Right renal cortex interstitium (tissue), 3 donors: ENCODE measurements around the gene DEPDC5. TPM values are rescaled to one million over a fixed set of nuclear protein-coding genes. Genes with fewer than 3 reads are reported as not detected.

Experiments
- DNase-seq, 3 donors: peaks; one replicate each; pipeline ENCODE4 v3.0.0-alpha.2; 2013; ENCODE audit warnings: low read depth in 3 of 3, low spot score in 2 of 3
- polyA plus RNA-seq, 3 donors: library from polyadenylated mRNA; unstranded; fragments of 120-200 nt; gene quantifications; one replicate each; pipeline ENCODE4 v1.2.1, GENCODE V29; 2013; ENCODE audit not compliant: insufficient read length in 3 of 3

DEPDC5 gene
- polyA plus RNA-seq, 3 donors = 14.0 to 16.5 (median 14.8) TPM

DNA sequence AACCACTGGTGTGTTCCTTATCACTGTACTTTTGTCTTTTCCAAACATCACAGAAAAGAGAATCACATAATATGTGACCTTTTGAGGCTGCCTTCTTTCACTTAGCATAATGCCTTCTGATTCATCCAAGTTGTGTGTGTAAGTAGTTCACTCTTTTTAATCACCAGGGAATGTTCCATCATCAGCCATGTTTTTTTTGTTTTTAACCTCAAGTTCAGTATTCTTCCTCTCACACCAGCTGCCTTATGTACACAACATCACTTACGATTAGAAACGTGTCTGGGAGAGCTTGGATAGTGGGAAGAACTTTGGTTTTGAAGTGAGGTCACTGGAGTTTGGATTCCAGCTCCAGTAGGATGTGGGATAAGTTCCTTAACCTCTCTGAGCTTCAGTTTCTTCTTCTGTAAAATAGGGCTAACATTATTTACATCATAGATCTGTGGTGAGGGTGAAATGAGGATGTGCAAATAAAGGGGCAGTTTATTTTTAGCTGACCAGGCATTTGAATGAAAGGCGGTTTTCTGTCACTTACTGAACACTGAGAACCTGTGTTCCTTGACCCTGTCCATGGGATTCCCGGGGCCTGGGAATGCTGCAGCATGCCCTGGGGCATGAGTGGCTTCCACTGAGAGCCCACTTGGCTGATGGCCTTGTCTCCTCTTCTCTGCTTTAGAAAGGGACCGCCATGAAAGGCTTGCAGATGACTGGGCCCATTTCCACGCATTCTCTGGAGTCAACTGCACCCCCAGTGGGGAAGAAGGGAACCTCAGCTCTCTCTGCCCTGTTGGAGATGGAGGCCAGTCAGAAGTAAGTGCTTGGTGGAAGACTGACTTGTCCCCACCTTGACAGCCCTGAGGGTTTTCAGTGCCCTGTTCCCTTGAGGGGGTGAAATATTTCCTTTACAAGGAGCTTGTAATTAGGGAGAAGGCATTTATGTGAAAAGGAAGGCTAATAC is 92.6 kb downstream of the DEPDC5 start:
- no peak for DNase-seq

DNA sequence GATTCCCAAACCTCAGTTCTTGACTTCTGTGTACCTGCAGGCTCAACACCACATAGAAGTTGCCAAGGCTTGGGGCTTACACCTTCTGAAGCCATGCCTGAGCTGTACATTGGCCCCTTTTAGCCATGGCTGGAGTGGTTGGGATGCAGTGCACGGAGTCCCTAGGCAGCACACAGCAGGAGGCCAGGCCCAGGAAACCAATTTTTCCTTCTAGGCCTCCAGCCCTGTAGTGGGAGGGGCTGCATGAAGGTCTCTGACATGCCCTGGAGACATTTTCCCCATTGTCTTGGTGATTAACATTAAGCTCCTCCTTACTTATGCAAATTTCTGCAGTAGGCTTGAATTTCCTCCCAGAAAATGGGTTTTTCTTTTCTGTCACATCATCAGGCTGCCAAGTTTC is 94.6 kb downstream of the DEPDC5 start:
- no peak for DNase-seq

DNA sequence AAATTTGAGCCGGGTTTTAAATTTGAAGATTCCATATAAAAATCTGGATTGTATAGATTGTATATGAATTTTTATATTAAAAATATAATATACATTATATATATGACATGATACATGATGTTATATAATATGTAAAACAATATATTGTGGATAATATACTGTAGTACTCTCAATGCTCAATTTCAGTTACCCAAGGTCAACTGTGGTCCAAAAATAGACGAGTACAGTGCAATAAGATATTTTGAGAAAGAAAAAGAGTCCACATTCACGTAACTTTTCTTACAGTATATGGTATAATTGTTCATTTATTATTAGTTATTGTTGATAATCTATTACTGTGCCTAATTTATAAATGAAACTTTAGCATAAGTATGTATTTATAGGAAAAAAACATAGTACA is 96.3 kb downstream of the DEPDC5 start:
- no peak for DNase-seq

DNA sequence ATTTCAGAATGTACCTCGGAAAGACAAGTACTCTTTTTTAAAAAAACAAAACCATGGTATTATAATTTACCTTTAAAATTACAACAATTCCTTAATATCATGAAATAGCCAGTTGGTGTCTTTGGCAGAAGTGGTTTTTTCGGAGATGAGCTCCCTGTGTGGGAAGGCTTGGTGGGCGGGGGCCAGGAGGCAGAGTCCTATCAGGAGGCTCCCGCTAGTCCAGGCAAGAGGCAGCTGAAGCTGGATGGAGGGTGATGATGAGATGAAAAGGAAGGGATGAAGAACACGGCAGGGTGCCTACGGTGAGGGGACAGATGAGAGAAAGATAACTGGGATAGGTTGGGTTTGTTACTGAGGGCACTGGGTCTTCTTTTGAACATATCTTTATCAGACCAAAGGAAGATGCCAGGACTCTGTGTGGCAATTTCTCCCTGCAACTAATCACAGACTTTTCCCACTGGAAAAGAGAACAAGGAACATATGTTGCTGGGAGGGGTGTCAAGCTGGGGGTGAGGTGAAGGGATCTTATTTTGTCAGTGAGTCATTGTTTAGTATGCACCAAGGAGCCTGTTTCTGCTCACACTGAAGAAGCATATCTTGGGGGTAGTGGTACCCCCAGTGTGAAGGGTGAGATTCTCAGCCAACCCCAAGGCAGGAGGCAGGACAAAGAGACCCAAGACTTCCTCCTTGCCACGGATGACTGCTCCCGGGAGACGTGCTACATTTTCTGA is 99.0 kb downstream of the DEPDC5 start:
- no peak for DNase-seq

DNA sequence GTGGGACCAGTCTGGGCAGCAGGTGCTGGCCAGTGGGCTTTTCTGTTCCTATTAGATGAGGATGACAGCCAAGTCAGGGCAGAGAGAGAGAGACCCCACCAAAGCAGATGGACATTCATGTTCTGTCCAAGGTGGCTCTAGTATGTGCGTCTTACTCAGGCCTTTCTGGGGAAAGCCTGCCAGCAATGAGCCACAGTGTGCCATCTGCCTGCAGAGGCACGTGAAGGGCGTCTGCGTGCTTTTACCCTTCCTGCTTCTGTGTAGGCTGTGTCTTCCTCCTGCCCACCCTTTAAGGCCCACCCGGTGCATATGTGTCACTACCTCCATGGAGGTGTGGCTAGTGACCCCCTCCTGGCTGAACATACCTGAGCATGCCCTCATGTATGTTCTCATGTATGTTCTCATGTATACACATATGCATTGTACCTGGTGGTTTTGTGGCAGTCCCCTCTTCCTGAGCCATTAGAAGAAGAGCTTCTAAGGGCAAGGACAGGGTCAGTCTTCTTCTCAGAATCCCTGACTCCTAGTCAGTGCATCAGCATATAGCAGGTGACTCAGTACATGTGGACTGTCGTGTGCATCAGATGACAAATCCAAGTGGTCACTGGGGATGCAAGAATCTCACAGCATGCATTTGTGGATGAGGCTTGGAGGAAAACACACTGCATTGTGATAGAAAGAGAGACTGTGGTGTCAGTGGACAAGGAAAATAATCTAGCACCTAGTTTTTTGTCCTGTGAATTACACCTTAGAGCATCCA is 100.1 kb downstream of the DEPDC5 start:
- no peak for DNase-seq

DNA sequence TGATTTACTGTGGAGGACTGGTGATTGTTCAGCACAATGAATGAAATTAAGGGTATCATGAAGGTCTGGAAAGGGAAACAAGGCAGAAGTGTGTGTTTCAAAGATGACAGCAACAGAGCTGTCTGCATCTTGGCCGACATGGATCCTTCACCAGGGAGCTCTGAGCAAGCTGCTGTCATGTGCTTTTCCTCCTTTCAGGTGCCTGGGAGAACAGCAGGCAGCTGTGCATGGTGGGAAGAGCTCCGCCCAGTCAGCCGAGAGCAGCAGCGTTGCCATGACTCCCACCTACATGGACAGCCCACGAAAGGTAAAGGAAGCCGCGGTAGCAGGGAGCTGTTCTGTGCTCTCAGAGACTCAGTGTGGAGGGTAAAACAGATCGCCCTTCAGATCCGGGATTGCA is 103.4 kb downstream of the DEPDC5 start:
- peak; percentile 27 to 53 (median 34) for DNase-seq

DNA sequence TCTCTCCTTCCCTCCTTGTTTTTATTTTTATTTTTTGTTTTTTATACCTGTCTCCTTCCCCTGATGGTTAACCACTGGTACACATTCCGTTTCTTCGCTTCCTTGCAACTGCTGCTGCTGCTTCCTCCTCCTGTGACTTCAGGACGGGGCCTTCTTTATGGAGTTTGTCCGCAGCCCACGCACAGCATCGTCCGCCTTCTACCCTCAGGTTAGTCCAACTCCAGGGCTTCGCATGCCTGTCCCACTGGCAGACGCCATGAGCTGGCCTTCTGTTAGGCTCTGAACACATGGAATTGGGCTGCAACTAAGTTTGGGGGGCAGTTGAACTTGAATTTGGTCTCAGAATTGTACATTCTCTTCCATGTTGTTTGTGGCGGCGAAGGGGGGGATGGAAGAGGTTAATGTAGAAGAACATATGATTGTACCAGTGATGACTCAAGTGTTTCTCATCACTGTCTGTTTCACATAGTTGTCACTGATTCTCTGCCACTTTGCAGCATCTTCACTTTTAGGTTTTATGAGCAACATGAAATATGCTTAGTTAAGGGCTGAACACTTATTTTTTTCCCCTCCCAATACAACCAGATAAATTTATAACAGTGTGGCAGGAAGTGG is 107.5 kb downstream of the DEPDC5 start:
- DNase-seq = no peak

DNA sequence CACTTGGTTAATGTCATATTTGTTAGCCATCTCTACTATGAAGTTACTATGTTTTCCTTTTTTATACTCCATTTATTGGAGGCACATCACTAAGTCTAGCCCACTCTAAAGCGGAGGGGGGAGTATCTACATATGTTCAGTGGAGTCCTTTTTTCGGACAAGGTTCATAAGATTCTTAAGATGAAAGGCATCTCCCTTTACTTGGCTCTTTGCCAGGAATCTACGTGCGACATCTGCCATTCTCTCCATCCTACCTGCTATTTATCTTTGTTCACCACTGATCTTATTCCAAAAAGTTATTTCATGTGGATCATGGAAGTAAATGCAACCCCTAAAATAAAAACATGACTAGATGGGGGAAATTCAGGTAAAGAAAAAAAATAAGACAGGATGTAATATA is 113.1 kb downstream of the DEPDC5 start:
- DNase-seq = no peak

DNA sequence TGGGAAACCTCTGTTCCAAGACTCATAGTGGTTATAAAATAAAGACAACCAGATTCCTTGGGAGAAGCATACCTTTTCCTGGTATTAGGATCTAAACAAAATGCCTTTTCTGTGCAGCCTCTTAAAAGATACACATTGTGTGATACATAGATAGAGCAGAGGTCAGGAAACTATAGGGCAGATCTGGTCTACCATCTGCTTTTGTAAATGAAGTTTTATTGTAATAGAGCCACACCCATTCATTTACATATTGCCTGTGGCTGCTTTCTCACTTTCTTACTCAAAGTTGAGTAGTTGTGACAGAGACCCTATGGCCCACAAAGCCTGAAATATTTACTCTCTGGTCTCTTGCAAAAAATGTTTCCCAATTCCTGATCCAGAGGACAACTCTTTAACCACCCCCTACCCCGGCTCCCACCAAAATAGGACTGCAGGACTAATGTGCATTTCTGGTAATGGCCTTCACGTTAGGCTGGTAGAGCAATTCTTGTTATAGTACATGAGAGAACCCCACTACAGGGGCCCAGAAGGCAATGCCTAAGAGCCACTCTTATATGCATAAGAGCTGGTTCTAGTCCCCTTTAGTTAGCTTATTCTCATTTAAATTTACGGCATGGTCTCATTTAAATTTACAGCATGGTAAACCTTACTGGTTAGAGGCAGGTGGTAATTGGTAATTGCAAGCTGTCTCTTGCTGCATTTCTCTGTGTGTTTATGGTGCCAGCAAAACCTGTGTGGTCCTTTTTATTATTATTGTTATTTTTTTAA is 113.8 kb downstream of the DEPDC5 start:
- no peak for DNase-seq

DNA sequence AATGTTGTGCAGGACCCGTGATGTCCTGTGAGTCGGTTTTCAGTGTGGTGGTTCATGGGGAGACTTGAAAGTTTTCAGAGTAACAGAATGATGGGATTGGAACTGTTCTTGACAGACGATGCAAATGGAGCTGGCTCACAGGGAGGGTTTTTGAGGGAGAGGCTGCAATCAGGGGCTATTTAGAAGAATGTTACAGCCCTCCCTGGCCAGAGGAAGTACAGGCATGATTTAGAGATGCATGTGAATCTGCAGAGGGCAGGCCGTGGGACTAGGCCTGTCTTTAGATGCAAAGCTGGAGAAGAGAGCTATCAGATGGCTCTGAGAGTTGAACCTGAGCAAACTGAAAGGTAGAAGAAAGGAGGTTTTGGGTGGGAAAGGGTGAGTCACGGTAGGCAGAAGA is 115.9 kb downstream of the DEPDC5 start:
- DNase-seq = no peak

DNA sequence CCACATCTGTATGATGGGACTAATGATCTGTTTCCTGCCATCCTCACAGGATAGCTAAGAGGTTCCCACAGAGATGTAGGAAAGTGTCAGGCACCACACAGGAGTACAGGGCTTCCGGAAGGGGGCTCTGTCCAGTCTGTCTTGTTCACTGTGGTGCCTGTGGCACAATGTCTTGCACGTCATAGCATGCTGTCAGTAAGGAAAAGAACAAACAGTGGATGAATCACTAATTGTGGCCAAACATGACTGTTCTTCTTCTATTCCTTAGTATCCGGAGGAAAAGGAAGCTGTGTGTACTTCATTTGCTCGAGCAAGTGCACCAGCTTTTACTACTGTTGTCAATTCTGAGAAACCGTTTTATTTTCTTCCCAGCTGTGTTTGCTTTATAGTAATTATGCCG is 117.1 kb downstream of the DEPDC5 start:
- no peak for DNase-seq

DNA sequence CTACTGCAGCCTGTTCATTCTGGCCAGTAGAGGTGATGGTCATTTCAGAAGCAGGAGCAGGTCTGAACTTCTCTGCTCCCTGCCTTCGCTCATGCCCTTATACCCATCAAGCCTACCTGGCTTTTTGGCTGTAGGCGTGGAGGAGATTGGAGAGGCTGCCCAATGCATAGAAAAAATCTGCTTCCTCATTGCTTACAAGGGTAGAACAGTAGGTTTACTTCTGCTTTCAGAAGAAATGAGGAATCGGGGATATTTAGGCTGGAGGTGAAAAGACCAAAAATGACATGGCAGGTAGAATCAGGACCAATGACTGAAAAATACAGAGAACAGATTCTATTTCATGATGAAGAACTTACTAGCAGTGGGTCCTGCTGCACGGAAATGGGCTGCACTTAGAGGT is 117.7 kb downstream of the DEPDC5 start:
- DNase-seq = no peak

DNA sequence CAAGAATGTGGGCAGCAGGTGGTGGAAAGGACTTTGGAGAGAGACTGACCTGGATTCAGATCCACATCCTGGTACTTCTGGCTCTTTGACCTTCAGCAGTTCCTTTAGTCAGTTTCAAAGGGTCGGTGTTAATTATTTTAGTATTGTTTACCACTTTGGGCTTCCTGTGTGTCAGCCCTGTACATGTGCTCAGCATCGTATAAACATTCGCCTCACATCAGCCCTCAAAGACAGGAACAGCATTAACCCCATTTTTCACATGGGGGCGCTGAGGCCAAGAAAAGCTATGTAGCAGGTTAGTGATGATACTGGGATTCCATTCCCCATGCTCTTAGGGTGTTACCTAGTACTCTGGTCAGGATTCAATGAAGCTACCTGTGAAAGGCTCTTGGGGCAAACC is 118.4 kb downstream of the DEPDC5 start:
- no peak for DNase-seq

DNA sequence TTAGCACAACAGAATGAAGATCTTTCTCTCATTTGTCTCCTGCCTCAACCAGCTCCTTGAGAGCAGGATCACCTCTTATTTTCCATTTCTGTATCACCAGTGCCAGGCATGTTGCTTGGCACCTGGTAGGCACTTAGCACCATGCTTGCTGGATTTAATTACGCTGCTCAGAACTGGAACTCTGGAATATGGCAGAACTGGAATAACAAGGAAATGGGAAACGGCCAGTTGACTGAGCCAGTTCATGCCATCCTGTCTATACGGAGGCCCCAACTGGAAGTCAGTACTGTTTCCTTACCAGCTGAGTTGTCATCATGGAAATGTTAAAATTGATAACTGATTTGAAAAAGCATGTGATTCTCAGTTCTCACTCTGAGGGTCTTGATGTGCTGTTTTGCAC is 121.0 kb downstream of the DEPDC5 start:
- DNase-seq = no peak

DNA sequence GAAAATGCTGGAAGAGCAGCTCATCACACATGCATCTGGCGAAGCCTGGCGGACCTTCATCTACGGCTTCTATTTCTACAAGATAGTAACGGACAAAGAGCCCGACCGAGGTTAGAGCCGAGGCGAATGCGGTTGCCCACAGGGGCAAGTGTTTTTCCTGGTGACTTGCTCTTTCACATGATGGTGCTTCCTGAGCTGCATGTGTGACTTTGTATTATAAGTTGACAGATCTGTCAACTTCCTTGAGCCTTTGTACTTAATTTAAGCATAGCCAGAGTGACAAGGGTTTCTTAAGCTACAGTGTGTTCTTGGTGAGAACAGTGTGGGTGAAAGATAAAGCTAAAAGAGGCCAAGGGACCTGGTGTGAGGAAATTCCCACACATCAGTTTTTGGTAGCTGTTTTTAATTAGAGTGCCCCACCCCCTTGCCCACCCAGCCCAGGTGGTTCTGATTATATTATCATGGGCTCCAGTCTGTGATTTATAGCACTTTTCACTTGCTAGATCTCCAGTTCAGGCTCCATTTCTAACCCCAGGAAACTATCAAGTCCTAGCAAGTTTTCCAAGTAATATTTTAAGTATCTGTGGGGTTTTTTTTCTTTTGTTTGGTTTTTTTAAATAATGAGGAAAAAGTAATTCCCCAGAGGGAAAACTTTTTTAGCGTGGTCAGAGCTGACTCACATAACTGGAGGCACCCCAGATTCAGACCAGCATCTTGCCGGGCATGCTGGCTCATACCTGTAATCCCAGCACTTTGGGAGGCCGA is 122.5 kb downstream of the DEPDC5 start:
- no peak for DNase-seq

DNA sequence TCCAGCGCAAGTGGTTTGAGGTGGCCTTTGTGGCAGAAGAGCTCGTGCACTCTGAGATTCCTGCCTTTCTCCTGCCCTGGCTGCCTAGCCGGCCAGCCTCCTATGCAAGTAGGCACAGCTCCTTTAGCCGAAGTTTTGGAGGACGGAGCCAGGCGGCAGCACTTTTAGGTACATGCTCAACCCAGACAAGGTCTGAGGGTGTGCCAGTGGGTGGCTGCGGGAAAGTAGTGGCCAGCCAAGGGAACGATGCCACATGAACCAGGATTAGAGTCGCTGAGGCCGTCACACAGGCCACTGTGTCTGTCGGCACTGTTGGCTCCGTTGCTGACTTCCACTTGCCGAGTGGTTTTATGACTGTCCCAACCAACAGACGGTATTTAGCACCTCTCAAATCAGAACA is 125.8 kb downstream of the DEPDC5 start:
- DNase-seq = no peak

DNA sequence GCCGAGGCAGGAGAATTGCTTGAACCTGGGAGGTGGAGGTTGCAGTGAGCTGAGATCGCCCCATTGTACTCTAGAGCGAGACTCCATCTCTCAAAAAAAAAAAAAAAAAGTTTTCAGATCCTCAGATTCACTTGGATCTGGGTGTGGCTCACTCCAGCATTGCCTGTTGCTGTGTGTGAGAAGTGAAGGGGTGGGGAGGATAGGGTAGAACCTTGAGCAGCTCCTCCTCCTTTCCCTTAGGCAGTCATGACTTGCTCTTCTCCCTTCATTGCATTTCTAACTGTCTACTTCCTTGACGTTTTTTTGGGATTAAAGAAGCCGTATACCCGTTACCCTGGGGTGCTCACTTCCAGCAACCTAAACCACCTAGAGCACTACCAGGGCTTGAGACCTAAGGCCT is 127.4 kb downstream of the DEPDC5 start:
- DNase-seq = no peak

DNA sequence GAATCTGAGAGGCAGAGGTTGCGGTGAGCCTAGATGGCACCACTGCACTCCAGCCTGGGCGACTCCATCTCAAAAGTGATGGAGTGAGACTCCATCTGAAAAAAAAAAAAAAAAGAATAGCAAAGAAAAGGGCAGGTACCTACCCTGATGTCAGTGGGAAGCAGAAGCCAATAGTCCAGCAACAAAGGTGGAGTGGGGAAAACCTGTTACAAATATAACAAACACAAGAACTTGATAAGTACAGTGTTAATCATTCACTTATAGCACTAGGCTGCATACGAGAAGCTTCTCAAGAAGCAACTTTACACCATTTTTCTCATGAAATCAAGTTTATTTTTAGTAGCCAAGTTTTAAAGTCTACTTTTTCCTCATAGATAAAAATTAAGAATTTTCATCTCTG is 128.0 kb downstream of the DEPDC5 start:
- DNase-seq = no peak

DNA sequence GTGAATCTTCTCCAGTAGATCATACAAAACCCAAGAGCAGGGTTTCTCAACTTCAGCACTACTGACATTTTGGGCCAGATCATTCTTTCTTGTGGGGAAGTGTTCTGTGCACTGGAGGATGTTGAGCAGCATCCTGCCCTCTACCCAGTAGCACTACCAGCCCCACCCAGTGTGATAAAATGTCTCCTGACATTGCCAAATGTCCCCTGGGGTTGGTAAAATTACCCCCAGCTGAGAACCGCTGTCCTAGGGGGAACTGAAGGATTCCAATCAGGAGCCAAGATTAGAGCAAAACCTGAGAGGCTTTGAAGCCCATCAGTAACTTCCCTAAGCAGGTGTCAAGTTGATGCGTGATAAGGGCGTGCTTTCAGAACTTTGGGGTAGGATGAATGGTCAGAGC is 129.2 kb downstream of the DEPDC5 start:
- no peak for DNase-seq
